SH-SY5Y (cell line): ENCODE results near the gene FKBP10.

ENCODE experiments used
- GATA2 ChIP-seq: IDR thresholded peaks from 2 replicates; pipeline ENCODE4 v1.6.1; 2011; ENCODE audit warnings: mild to moderate bottlenecking, low read depth, low read length
- GATA3 ChIP-seq: IDR thresholded peaks from 2 replicates; pipeline ENCODE4 v1.6.1; 2011; ENCODE audit warnings: low read depth, mild to moderate bottlenecking, low read length, moderate library complexity

DNA sequence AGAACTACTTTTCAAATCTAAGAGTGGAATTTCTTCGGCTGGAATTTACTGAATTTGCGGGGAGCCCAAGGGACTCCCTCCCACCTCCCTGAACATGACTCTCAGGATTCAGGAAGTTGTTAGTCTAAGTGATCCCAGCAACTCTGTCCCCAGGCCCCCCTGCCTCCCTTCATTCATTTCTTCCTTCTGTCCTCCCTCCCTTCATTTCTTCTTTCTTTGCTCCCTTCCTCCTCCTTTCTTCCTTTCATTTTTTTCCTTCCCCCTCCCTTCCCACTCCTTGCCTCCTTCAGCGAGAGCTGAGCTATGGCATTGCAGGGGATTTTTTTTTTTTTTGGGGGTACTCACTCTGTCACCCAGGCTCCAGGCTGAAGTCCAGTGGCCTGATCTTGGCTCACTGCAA, 15.4 kb upstream of the FKBP10 start:
- TF ChIP-seq GATA2 (no peak), GATA3 (no peak)
